GM12865 (cell line): ENCODE data around the gene PDSS2.

ENCODE experiments used
- DNase-seq: peaks from one replicate; pipeline ENCODE4 v3.0.0; 2010; ENCODE audit warnings: low read depth
- H3K4me3 ChIP-seq: 2 replicates; pipeline ENCODE4 v1.5.1; 2011; ENCODE audit warnings: mild to moderate bottlenecking, low read depth, low read length, control low read depth
- TF ChIP-seq, protein P1 (sequence below): IDR thresholded peaks from 2 replicates; pipeline ENCODE4 v1.5.1; 2011; ENCODE audit warnings: low read length, control low read depth, low read depth, inconsistent platforms; ENCODE audit not compliant: insufficient read depth; ENCODE audit errors: missing control alignments

The PDSS2 gene

DNA sequence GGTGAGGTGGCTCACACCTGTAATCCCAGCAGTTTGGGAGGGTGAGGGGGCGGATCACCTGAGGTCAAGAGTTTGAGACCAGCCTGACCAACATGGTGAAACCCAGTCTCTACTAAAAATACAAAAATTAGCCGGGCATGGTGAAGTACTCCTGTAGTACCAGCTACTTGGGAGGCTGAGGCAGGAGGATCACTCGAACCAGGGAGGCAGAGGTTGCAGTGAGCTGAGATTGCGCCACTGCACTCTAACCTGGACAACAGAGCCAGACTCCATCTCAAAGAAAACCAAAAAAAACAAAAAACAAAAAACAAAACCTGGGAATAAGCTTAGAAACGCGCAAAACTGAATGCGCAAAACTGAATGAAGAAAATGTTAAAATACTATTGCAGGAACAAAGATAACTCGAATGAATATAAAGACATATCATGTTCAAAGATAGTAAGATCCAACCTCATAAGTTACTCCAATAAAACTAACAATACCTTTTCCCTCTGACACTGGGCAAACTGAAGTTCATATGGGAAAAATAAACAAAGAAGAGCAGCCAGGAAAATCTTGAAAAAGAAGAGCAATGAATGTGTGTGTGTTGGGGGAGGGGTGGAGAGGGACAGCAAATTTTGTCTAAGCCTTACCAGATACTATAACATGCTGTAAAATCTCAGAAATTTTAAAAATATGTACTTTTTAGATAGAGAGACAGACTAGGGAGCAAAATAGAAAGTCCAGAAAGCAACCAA is 243.0 kb downstream of the PDSS2 start:
- no peak for DNase-seq
- TF ChIP-seq, protein P1, sequence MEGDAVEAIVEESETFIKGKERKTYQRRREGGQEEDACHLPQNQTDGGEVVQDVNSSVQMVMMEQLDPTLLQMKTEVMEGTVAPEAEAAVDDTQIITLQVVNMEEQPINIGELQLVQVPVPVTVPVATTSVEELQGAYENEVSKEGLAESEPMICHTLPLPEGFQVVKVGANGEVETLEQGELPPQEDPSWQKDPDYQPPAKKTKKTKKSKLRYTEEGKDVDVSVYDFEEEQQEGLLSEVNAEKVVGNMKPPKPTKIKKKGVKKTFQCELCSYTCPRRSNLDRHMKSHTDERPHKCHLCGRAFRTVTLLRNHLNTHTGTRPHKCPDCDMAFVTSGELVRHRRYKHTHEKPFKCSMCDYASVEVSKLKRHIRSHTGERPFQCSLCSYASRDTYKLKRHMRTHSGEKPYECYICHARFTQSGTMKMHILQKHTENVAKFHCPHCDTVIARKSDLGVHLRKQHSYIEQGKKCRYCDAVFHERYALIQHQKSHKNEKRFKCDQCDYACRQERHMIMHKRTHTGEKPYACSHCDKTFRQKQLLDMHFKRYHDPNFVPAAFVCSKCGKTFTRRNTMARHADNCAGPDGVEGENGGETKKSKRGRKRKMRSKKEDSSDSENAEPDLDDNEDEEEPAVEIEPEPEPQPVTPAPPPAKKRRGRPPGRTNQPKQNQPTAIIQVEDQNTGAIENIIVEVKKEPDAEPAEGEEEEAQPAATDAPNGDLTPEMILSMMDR = no peak
- no peak overlapping the region for H3K4me3 ChIP-seq

DNA sequence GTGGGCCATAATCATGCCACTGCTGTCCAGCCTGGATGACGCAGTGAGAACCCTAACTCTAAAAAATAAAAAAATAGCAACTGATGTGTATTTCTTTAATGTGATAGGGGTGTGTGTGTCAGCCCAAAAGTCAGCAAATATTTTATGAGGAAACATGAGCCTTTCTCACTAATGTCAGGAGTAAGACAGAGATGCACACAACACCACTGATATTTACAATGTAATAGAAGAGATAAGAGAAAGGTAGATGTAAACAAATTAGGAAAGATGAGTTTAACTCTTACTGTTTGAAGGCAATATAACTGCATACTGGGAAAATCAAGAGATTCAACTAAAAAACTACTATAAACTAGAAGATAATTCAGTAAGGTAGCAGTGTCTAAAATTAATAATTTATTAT is 244.0 kb downstream of the PDSS2 start:
- TF ChIP-seq, protein P1 = no peak
- no peak for DNase-seq
- H3K4me3 ChIP-seq = no peak overlapping the region

- DNase-seq = no peak
- H3K4me3 ChIP-seq = no peak overlapping the region
- TF ChIP-seq, protein P1 = no peak
Measured at GRCh38 chr6:107214655-107215054, 244.7 kb downstream of the PDSS2 start.

- DNase-seq = no peak
- TF ChIP-seq, protein P1 = no peak
Measured at GRCh38 chr6:107209406-107210305, 249.7 kb downstream of the PDSS2 start.

GRCh38 chr6:107207251-107207873 is 252.0 kb downstream of the PDSS2 start:
- TF ChIP-seq, protein P1 = no peak
- DNase-seq = no peak
- H3K4me3 ChIP-seq = no peak overlapping the region

More at GRCh38 chr6:107209406-107210305, 249.7 kb downstream of the PDSS2 start:
- H3K4me3 ChIP-seq = no peak overlapping the region

DNA sequence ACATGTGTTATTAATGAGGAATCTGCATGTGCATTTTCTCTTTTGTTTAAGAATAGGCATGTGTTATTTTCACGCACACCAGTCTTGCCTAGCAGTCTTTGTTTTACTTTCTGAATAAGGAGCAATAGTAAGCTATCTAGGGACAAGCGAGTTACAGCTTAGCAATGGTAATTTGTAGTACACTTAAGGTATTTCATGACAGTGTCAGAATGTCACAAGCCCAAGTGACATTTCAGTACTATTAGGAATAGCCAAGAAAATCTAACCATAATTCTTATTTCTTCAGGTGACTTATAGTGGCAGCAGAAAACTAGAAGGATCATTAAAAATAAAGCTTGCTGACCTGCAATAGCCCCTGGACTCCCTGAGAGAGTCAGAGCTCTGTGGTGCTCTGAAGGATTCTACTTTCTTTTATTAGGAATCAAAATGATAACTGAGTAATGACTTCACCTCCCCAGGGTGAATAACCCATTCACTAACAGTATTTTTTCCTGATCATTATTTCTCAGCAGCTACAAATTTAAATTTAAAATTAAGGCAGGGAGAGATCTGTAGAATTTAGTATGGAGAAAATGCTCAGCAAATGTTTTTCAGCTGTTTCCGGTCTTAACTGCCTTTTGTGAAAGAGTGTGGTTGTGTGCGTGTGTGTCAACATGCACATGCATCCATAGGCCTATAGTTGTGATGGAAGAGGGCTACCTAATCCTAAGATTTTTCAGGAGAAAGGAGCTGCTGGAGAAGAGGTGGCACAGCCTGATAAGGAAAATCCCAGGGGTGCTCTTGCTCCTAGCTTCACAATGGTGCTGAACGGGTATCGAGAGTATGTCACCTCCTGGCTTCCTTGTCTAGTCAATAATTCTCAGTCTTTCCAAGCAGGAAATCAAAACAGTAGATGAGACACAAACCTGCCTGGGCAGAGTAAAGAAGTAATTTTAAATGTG is 254.0 kb downstream of the PDSS2 start:
- TF ChIP-seq, protein P1 = no peak
- H3K4me3 ChIP-seq = no peak overlapping the region
- no peak for DNase-seq
